KBM-7 (cell line): ENCODE data around the gene UNC50.

Experiments used
- DNase-seq: peaks from one replicate; pipeline ENCODE4 v3.0.0-alpha.2; 2015
- in situ Hi-C: fragments of 300-500 bp; cut with MboI; formaldehyde crosslinking; loops from 2 replicates; pipeline ENCODE4 v1.14.3; 2020; ENCODE audit warnings: low sequenced_read_pairs, low pct_unique_long_range_greater_than_20kb, mixed read lengths

Gene UNC50, protein sequence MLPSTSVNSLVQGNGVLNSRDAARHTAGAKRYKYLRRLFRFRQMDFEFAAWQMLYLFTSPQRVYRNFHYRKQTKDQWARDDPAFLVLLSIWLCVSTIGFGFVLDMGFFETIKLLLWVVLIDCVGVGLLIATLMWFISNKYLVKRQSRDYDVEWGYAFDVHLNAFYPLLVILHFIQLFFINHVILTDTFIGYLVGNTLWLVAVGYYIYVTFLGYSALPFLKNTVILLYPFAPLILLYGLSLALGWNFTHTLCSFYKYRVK

DNA sequence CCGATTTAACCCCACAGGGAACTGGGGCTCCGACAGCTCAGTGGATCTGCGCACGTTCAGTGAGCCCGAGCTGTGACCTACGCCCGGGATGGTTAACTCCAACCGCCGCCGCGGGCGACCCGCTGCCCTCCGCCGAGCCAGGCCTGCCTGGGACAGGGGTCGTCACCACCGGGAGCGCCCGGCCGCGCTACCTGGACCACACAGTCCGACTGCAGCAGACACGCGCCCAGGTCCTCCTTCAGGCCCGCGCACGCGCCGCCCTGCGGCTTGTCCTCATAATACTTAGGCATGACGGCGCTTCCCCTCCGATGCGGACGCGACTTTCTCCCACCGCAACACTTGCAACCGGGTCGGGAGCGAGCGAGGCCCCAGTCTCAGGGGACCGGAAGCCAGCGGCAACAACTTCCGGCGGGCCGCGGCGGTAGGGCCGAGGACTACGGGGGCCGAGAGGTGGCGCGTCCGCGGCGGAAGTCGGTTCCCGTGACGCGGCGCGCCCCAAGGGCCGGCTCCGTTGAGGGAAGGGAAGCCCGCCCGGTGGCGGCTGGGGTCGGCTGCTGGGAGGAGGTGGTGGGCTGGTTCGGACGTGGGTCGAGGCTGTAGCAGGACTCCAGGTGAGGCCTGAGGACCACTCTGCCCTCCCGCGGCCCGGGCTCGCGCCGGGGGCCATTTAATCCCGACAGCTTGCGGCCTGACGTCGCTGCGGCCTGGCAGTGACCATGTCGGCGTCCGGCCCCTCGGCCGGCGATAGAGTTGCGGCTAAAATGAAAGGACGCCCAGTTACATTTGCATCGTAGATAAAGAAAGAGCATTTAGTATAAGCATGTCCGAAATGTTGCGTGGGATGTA lies at the start of gene UNC50, which contains the start of gene COA5:
Gene UNC50 (plus strand): TSS at position 474 of the 846 bp plus-strand sequence. CDS start 1,171 bp downstream, outside the sequence.
Gene COA5 (minus strand): TSS at position 397 of the 846 bp plus-strand sequence. CDS start 107 bp downstream, at position 290.
- in situ Hi-C loops: no loop called here
- peak; percentile 90 for DNase-seq

DNA sequence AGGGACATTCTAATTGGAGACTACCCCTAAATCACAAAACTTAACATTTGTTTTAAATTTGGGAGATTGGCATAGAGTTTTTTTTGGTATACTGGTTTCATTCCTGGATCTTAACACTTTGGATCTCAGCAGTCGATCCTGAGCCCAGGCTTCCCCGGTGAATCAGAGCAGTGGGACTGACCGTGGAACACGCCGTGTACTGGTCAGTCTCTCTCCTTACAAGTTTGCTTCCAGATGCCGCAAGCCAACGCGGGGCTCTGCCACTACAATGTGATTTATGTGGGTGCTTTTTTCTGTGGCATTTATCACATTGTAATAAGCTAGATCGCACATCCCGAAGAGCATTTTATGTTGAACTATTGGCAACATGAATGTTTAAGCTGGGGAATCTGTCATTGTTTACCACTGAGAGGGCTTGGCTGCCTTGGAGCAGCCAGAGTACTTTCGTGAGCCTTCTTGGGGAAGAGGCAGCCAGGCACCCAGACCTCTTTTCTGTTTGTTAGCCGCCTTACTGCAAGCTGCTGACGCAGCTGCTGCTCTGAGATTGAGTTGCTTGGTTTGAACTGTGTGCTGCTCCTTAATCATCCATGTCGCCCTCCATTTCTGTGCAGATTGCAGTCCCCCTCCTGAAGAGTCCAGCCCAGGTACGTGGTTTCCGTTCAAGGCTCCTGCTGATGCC lies 49.4 kb upstream of the UNC50 start:
- in situ Hi-C loops: no loop called here

DNA sequence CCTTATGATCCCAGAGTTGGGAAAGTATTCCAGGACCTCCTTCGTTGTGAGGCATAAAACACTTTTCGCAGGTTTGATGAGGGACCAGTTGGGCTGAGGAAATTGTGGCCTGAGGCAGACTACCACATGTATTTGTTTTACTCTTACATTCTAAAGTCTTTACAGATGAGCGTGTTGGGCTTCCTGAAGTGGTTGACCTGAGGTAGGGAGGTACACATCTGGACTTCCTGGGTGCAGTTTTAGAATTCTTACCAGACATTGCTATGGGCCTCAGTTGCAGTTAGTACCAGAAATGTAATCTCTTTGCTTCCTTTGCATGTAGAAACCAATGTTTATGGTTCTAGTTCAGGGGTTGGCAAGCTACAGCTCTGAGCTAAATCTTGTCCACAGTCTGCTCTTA lies 48.8 kb upstream of the UNC50 start:
- no peak for DNase-seq
- in situ Hi-C loops: no loop called here

More for the DNA sequence above, 49.4 kb upstream of the UNC50 start:
- DNase-seq: no peak

GRCh38 chr2:98560256-98560771 lies 48.1 kb upstream of the UNC50 start:
- in situ Hi-C loops: no loop called here
- DNase-seq: no peak

DNA sequence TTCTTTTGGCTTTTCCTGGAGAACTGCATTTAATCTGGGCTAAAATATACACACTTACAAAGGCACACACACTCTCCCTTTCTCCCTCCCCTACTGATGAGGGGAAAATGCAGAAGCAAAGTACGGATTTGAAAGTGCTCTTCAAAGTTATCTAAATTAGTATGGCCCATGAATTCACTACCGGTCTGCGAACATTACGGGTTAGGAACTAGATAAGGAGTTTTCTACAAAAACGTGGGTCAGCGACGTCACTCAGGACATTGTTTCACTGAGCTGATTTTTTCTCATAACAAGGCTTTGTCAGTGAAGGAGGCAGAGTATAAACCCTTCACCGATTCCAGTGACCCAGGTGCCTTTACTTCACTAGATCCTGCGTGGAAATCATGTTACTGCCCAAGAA lies 47.4 kb upstream of the UNC50 start:
- in situ Hi-C loops: no loop called here
- no peak for DNase-seq

- in situ Hi-C loops: no loop called here
- DNase-seq: no peak
Observed at GRCh38 chr2:98561902-98562695, 46.3 kb upstream of the UNC50 start.

- DNase-seq: no peak
- in situ Hi-C loops: no loop called here
Observed at GRCh38 chr2:98563394-98563793, 45.0 kb upstream of the UNC50 start.

DNA sequence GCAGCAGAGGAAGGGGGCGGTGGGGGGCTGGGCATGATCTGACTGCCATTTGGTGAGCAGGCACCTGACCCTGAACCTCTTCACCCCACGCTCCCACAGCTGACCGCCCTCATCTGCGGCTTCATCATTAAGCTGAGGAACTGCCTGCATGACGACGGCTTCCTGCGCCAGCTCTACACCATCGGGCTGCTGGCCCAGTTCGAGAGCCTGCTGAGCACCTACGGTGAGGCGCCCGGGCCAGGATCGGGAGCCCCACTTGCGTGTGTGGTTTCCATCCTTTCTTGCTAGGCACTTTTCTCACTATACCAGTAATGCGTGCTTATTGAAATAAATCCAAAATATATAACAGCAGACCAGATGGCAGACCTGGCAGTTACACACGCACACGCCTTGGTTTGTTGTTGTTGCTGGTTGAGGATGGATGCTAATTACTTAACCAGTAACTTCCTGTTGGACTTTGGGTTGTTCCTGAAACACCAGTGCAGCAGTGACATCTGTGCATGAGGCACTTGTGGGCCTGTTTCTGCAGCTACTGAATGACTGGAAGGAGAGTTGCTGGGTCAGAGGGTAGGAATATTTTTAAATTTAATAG lies 43.8 kb upstream of the UNC50 start:
- DNase-seq: peak; percentile 33
- in situ Hi-C loops: no loop called here

GRCh38 chr2:98565286-98565860 lies 43.0 kb upstream of the UNC50 start:
- in situ Hi-C loops: no loop called here
- DNase-seq: no peak

DNA sequence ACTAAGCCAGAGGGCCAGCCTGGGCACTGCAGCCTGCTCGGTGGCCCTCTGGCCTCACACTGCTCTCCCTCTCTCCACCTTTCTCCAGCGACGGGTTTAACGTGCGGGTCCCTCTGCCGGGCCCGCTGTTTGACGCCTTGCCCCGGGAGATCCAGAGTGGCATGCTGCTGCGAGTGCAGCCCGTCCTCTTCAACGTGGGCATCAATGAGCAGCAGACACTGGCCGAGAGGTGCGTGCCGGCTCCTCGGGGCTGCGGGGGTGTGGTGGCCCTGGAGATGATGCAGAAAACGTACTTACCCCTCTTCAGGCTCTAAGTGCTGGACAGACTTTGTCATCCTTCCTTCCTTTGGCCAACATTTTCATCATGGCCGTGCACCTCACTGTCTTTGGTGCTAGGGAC lies 42.4 kb upstream of the UNC50 start:
- in situ Hi-C loops: no loop called here
- DNase-seq: no peak

DNA sequence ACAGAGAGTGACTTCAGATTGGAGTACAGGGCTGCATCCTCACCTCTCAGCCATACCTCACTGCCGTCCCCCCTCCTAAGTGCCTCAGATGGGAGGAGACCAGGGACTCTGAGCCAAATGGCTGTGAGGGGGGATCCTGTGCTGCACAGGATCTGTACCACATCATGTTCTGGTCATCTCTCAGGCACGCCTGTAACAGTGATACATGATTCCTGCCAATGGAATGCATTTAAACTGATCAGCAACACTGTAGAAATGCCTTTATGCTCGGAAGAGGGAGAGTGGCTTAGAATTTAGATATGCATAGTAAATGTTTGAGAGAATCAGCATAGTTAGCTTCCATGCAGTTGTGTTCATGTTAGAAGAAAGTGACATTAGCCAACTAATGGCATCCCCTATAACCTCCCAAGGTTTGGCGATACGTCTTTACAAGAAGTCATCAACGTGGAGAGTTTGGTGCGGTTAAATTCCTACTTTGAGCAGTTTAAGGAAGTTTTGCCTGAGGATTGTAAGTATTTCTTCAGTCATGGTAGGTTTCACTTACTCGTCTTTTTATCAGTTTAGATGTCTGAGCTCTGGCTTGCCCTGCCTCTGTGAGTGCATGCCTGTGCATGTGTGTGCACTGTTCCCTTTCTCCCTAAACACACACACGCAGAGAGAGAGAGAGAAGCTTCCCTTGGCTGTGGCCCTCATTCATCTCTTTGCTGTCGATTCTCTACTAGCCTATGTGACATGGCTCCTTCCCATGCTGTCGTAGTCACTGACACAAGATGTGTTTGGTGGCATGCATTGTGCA lies 40.0 kb upstream of the UNC50 start:
- no peak for DNase-seq
- in situ Hi-C loops: no loop called here

- peak; percentile 47 for DNase-seq
- in situ Hi-C loops: no loop called here
Observed at GRCh38 chr2:98569197-98569793, 39.1 kb upstream of the UNC50 start.

DNA sequence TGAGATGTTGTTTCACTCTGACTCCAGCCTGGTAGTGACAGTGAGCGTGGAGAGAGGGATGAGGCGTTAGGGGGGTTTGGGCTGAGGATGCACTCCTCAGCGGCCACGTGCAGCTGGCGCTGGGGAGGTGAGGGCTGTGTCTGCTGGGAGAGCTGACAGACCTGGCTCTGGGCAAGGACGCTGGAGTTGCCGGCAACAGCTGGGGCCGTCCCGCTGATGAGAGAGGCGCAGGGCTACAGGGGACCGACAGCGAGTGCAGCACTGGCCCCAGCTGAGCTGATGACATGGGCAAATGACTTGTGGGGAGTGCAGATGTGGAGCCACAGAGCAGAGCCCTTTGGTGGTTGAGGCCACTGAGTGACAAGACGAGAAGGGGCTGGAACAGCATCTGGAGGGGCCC lies 38.5 kb upstream of the UNC50 start:
- in situ Hi-C loops: no loop called here
- no peak for DNase-seq

GRCh38 chr2:98570356-98570755 lies 38.0 kb upstream of the UNC50 start:
- in situ Hi-C loops: no loop called here
- no peak for DNase-seq

- DNase-seq: no peak
- in situ Hi-C loops: no loop called here
Observed at GRCh38 chr2:98571121-98571701, 37.2 kb upstream of the UNC50 start.

DNA sequence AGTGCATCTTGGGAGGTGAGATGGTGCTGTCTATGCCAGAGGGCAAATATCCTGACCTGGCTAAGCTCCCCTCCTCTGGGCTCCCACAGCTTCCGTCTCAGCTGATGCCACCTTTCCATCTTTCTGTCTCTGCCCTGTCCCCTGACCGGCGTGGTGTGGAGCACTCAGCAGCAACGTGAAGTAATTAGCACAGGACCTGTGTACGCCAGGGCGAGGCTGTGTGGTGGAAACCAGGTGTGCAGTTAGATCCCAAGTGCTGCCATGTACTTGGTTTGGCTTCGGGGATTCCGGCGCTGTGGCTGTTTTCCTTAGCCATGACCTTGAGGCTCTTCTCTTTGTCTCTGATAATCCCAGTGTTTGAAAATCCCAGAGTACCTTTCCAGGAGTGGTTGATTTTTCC lies 36.6 kb upstream of the UNC50 start:
- no peak for DNase-seq
- in situ Hi-C loops: no loop called here

- in situ Hi-C loops: no loop called here
- no peak for DNase-seq
Observed at GRCh38 chr2:98572211-98572610, 36.2 kb upstream of the UNC50 start.
